Mesodermal cell (in vitro differentiated cells): ENCODE measurements around the gene HSPB6.
"Not testable (repeated sequence)": the region's sequence is repeated elsewhere in the genome, so short reads cannot be mapped to it uniquely, and the experiment has no call there.

Source experiments
- H3K27ac ChIP-seq: 2 replicates; pipeline ENCODE4 v1.7.0; 2013; ENCODE audit warnings: mild to moderate bottlenecking, low read depth, low read length, moderate library complexity; ENCODE audit not compliant: severe bottlenecking
- H3K36me3 ChIP-seq: 2 replicates; pipeline ENCODE4 v1.7.1; 2013; ENCODE audit warnings: mild to moderate bottlenecking, low read length, moderate library complexity; ENCODE audit not compliant: control insufficient read depth, insufficient read depth
- H3K4me1 ChIP-seq: one replicate; pipeline ENCODE4 v1.7.1; 2013; ENCODE audit warnings: mild to moderate bottlenecking, low read length; ENCODE audit not compliant: insufficient read depth, control insufficient read depth, poor library complexity, severe bottlenecking
- H3K4me3 ChIP-seq: 2 replicates; pipeline ENCODE4 v1.7.0; 2013; ENCODE audit warnings: low read length, control low read depth, mild to moderate bottlenecking; ENCODE audit not compliant: insufficient read depth, poor library complexity, severe bottlenecking; ENCODE audit errors: extremely low read depth
- H3K9me3 ChIP-seq: 2 replicates; pipeline ENCODE4 v1.7.1; 2013; ENCODE audit warnings: mild to moderate bottlenecking, low read length, moderate library complexity; ENCODE audit not compliant: control insufficient read depth
- WGBS, 2 experiments: methylation state at CpG; one replicate each; pipeline ENCODE4 v1.1.5; 2013; ENCODE audit warnings: missing lambda C conversion rate in 2 of 2; ENCODE audit not compliant: insufficient coverage in 2 of 2; 5-methylcytosine and 5-hydroxymethylcytosine counted together

The HSPB6 gene

GRCh38 chr19:35727053-35727955 lies 29.5 kb downstream of the HSPB6 start:
- no peak overlapping the region for H3K27ac ChIP-seq
- WGBS, 2 experiments: 96 to 98% methylated on average over 20 to 23 of the region's 25 CpGs
- H3K36me3 ChIP-seq: peaks cover 99% of the 10 kb centered on the region
- H3K4me3 ChIP-seq: no peak overlapping the region
- H3K9me3 ChIP-seq: no peaks in the 10 kb centered on the region
- H3K4me1 ChIP-seq: peaks cover 3% of the 10 kb centered on the region

GRCh38 chr19:35725216-35725861 lies 31.5 kb downstream of the HSPB6 start:
- no peak overlapping the region for H3K27ac ChIP-seq
- no peaks in the 10 kb centered on the region for H3K4me1 ChIP-seq
- no peak overlapping the region for H3K4me3 ChIP-seq
- peaks cover 96% of the 10 kb centered on the region for H3K36me3 ChIP-seq
- 96 to 97% methylated on average over 9 to 13 of the region's 23 CpGs for WGBS, 2 experiments
- no peaks in the 10 kb centered on the region for H3K9me3 ChIP-seq

GRCh38 chr19:35724560-35724959 lies 32.3 kb downstream of the HSPB6 start:
- Histone ChIP-seq H3K4me3 (no peak overlapping the region), H3K36me3 (peaks cover 96% of the 10 kb centered on the region), H3K27ac (no peak overlapping the region), H3K4me1 (no peaks in the 10 kb centered on the region), H3K9me3 (no peaks in the 10 kb centered on the region)
- 97 to 99% methylated on average over 11 to 12 of the region's 12 CpGs for WGBS, 2 experiments

- WGBS, 2 experiments: 79 to 92% methylated on average over 5 to 7 of the region's 7 CpGs
- H3K27ac ChIP-seq, H3K9me3 ChIP-seq, H3K4me3 ChIP-seq, H3K4me1 ChIP-seq: not testable (repeated sequence)
- H3K36me3 ChIP-seq: peaks cover 96% of the 10 kb centered on the region
Observed at GRCh38 chr19:35724132-35724531, 32.7 kb downstream of the HSPB6 start.

GRCh38 chr19:35723671-35724070 lies 33.2 kb downstream of the HSPB6 start:
- Histone ChIP-seq H3K9me3 (no peaks in the 10 kb centered on the region), H3K27ac (no peak overlapping the region), H3K4me1 (no peaks in the 10 kb centered on the region), H3K36me3 (peaks cover 92% of the 10 kb centered on the region), H3K4me3 (no peak overlapping the region)
- 96 to 97% methylated on average over 12 to 24 of the region's 24 CpGs for WGBS, 2 experiments

- Histone ChIP-seq H3K4me1 (no peaks in the 10 kb centered on the region), H3K27ac (no peak overlapping the region), H3K4me3 (no peak overlapping the region), H3K9me3 (no peaks in the 10 kb centered on the region), H3K36me3 (peaks cover 85% of the 10 kb centered on the region)
- 95 to 96% methylated on average over 8 to 13 of the region's 16 CpGs for WGBS, 2 experiments
Observed at GRCh38 chr19:35722897-35723296, 33.9 kb downstream of the HSPB6 start.

GRCh38 chr19:35722461-35722860 lies 34.4 kb downstream of the HSPB6 start:
- WGBS, 2 experiments: 96 to 98% methylated on average over 11 to 14 of the region's 14 CpGs
- Histone ChIP-seq H3K9me3 (no peaks in the 10 kb centered on the region), H3K4me1 (no peaks in the 10 kb centered on the region), H3K27ac (no peak overlapping the region), H3K36me3 (peaks cover 80% of the 10 kb centered on the region), H3K4me3 (no peak overlapping the region)

GRCh38 chr19:35721374-35721773 lies 35.5 kb downstream of the HSPB6 start:
- Histone ChIP-seq H3K4me1 (no peaks in the 10 kb centered on the region), H3K36me3 (peaks cover 69% of the 10 kb centered on the region)
- WGBS, 2 experiments: 92 to 95% methylated on average over 16 of the region's 16 CpGs

GRCh38 chr19:35720648-35721047 lies 36.2 kb downstream of the HSPB6 start:
- WGBS, 2 experiments: 92 to 95% methylated on average over 7 to 17 of the region's 17 CpGs
- no peak overlapping the region for H3K4me3 ChIP-seq
- no peaks in the 10 kb centered on the region for H3K9me3 ChIP-seq
- peaks cover 3% of the 10 kb centered on the region for H3K4me1 ChIP-seq
- H3K27ac ChIP-seq: no peak overlapping the region
- H3K36me3 ChIP-seq: peaks cover 62% of the 10 kb centered on the region

More at GRCh38 chr19:35721374-35721773, 35.5 kb downstream of the HSPB6 start:
- Histone ChIP-seq H3K4me3 (no peak overlapping the region), H3K27ac (no peak overlapping the region), H3K9me3 (no peaks in the 10 kb centered on the region)

GRCh38 chr19:35720163-35720524 lies 36.7 kb downstream of the HSPB6 start:
- WGBS, 2 experiments: 94 to 97% methylated on average over 8 to 9 of the region's 9 CpGs
- Histone ChIP-seq H3K4me1 (peaks cover 5% of the 10 kb centered on the region), H3K27ac (no peak overlapping the region), H3K36me3 (peaks cover 57% of the 10 kb centered on the region), H3K4me3 (no peak overlapping the region), H3K9me3 (no peaks in the 10 kb centered on the region)
